GM19099 (cell line): ENCODE data around the gene TMEM41A.

Experiments
- POLR2A ChIP-seq: IDR thresholded peaks from 3 replicates; pipeline ENCODE4 v1.6.1; 2011; ENCODE audit warnings: low read depth; ENCODE audit not compliant: insufficient read length; ENCODE audit errors: extremely low read depth

TMEM41A gene

DNA sequence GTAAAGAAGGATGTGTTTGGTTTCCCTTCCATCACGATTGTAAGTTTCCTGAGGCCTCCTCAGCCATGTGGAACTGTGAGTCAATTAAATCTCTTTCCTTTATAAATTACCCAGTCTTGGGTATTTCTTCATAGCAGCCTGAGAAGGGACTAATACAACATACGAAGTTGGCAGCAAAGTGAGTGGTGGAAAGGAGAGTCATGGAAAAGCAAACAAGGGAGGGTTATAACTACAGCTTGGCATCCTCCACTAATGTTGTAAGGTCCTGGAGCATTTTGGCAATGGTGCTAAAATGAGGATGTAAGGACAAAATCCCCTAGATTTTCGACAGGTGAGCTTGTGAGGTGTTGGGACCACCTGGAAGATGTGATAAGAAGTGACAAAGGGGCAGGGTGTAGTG lies 5.8 kb upstream of the TMEM41A start:
- TF ChIP-seq POLR2A, result no peak

DNA sequence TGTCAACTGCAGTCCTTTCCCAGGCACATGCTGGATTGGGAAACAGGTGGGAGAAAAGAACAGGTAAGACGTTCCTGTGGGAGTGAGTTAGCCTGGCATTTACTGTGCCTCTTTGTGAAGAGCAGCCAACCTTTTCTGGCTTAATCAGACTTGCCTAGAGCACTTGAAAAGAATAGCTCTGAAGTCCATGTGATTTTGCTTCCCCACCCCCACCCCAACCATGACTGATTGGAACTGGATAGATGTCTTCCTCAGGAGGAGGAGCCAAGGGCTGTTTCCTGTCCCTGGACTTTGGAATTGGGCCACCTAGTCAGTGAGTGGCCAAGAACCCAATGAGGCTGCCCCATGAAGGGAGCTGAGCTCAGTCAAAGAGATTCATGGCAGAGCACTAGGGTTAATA lies 4.7 kb upstream of the TMEM41A start:
- TF ChIP-seq POLR2A, result no peak

DNA sequence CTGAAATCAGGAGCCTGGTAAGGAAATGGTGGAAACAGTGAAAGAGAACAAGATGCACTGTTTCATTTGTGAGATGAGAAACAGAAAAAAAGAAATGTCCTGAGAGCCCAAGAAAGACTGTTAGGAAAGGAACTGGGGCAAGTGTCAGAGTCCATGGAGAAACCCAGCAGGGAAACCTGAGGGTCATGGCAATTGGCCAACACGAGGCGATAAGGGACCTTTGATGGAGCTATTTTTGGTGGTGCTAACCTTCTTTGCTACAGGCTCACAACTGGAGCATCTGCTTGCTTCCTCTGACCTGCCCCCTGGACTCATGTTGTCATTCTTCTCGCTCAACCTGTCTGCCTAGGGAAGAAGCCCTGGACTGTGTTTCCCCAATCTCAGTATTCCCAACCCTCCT lies 4.2 kb upstream of the TMEM41A start:
- TF ChIP-seq POLR2A, result no peak

DNA sequence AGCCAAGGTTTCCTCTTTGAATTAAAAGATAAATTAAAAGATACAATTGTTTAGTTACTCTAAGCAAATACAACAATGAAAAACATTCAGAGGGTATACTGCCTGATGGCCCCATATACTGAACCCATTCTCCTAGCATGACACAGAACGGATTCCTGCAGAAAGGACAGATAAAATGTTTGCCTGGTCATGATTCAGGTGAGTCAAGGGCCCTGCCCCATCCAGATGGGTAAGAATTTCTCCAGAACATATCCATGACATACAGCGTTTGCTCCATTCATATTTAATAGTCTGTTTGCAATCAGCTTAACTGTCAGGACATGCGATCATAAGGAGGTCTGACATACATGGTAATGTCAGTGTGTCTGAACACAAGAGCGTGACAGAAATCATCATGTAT lies 8.6 kb downstream of the TMEM41A start:
- no peak for TF ChIP-seq POLR2A

DNA sequence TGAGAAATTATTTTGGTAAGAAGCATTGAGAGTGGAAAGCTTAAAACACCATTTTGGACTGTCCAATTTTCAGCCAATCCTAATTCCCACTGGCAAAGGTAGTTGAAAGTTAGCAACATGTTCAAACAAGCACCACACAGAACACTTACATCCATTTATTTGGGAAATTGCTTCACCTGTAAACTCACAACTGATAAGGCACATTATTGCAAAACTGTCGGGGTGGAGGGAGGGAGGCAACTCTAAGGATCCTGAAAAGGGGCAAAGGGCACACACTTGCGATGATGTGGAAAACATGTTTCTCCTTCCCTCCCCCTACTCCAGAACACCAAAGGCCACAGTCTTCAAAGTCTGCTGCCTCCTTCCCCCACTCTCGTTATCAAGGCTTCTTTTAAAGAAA lies 9.4 kb downstream of the TMEM41A start:
- no peak for TF ChIP-seq POLR2A

DNA sequence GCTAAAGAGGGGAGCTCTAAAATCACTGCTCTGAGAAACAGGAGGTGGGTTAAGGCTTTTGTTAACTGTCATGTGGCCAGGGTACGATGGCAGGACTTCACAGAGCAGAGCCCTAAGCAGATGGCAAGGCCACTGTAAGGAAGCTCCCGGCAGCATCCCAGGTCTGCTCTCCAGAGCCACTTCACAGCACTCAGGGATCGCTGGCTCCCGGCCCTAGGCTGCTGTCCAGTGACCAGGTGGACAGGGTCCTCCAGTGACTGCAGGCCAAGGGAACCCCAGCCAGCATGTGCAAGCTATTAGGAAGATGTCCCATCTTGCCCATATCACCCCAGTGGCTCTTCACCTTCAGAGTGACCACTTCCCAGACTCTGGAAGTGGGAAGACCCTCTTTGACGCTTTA lies 10.4 kb downstream of the TMEM41A start:
- no peak for TF ChIP-seq POLR2A

DNA sequence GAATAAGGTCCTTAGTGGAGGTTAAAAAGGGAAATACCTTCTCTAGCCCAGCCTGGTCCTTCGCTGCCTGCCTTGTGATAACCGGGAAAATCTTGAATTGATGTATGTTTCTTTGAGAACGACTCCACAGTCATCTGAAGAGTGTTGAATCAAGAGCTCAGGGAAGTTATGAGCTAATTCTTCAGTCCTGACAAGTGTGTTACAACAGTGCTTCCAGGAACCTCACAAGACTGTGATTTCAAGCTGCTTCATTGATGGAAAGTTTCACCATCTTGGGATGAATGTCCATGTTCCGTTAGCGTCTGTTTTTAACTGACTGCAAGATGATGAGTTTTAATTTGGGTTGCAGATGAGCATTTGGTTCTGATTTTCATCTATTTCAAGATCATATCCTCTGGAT lies 12.4 kb downstream of the TMEM41A start:
- TF ChIP-seq POLR2A, result no peak

DNA sequence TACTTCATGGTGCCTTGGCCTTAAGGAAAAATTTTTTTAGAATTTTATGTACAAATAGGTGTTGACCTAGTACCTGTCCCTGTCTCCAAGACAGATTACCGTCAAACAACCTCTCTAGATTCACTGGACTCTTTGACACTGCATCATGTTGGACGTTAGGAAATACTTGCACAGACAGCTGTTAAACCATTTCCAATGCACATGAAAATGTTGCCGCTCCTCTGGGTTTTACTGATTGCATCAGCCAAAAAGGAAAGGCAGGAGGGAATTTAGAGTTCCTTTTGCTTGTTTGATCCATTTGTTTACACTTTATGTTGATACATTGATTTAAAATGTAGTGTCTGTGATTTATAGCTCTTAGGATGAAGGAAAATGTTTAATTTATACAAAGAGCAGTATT lies 14.5 kb downstream of the TMEM41A start:
- TF ChIP-seq POLR2A, result no peak

DNA sequence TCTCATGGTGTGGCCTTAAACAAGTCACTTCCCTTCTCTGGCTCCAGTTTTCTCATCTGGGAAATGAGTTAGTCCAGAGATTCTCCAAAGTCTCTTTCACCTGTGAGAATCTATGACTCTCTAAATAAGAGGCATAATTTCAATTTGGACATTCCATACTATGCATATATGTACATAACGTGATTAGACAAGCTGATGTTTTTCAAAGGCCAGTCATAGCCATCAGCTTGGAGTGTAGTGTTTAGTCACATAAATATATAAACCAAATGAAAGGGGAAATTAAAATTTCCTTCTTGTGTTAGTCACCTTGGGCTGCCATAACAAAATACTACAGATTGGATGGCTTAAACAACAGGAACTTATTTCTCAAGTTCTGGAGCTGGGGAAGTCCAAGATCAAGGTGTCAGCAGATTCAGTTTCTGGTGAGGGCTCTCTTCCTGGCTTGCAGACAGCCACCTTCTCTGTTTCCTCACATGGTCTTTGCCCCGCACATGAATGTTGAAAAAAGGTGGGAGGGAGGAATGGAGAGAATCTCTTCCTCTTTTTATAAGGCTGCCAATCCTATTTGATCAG lies 19.4 kb downstream of the TMEM41A start:
- TF ChIP-seq POLR2A, result no peak

DNA sequence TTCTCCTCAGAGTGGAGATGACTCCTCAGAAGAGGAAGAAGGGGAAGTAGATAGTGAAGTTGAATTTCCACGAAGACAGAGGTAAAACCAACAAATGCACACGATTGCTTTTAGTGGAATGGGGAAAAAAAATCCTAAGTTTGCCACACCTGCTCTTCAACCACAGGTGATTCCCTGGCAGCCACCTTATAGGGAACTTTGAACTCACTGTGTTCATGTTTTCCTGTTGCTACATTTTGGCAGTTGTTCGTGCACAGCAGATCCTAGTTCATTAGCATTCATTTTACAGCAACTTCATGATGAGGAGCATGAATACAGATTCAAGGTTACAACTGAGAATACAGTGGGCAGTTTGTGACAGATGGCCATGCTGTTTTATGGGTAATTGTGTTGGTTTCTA lies 21.5 kb downstream of the TMEM41A start:
- no peak for TF ChIP-seq POLR2A

DNA sequence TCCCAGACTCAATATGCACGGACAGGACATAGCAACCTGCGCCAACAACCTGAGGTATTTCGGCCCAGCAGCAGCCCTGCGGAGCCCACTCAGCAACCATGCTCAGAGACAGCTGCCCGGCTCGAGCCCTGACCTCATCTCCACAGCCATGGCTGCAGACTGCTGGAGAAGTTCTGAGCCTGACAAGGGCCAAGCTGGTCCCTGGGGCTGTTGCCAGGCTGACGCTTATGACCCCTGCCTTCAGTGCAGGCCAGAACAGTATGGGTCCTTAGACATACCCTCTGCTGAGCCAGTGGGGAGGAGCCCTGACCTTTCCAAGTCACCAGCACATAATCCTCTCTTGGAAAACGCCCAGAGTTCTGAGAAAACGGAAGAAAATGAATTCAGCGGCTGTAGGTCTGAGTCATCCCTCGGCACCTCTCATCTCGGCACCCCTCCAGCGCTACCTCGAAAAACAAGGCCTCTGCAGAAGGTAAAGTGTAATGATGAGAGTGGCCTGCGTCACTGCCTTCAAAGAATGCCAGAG lies 25.5 kb downstream of the TMEM41A start:
- no peak for TF ChIP-seq POLR2A

DNA sequence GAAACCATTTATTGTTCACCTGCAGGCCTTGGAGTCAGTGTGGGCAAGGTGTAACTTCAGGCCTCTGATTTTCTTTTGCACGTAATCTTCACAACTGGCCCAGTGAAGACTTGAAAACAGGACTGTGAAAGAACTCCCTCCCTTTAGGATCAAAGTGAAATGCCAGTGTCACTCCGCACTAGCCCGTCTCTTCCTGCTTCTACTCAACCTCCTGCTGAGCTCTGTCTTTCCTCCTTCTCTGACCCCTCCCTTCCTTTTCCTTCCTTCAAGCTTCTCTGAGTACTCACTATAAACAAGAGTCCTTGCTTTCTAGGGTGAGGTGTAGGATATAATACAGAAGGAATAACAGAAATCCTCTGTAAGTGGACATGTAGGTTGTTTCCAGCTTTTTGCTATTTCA lies 28.5 kb downstream of the TMEM41A start:
- no peak for TF ChIP-seq POLR2A

DNA sequence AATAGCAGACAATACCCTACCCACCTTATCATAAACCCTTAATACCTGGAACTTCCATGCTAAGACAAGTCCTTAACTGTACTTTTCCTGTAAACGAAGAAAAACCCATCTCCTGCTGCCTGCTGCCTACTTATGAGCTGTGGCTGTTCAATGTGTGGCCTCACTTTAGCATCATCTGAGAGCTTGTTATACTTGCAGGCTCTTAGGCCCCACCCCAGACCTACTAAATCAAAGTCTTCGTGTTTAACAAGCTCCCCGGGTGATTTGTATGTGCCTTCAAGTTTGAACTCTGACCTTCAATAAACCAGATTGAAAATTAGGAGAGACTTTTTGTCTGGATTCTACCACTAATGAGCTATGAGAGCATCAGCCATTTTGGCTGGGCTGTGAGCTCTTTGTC lies 29.3 kb downstream of the TMEM41A start:
- no peak for TF ChIP-seq POLR2A

DNA sequence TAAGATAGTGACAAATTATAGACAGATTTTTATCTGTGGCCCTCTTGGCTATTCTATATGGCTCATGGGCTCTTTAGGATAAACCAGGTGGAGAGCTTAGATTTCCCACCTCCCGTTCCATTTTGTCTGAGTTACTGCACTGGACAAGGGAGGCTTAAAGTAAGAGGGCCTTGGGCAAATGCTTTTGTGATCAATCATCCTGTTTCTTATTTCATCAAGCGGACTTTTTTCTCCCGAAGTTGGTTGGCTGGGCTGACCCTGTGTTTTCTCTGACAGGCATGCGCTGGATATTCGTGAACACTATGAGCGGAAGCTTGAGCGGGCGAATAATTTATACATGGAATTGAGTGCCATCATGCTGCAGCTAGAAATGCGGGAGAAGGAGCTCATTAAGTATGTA lies 33.4 kb downstream of the TMEM41A start:
- no peak for TF ChIP-seq POLR2A

DNA sequence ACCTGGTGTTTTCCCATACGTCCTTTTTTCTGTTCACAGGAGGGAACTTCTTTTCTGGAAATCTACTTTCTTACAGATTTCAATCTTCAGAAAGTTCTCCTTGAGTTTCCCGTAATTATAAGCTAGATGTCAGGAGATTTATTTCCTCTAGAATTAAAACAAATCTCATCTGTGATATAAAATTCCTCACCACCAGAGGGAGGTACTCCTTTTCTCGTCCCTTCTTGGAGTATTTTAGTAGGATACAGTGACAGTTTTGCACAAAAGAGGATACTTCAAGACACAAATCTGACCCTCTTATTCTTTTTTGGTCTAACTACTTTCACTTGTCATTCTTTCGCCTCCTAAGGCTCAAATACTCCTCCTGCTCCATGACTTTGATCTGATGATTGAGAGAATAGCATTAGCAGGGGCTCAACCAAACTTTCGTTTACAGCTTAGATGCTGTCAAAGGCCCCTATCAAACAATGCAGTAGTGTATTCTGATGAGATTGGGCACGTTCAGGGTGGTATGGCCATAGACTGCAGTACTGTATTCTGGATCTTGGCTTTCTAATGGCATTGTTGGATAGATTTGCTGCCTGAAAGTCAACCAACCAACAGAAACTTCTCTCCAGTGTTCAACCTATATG lies 38.0 kb downstream of the TMEM41A start:
- TF ChIP-seq POLR2A, result no peak

DNA sequence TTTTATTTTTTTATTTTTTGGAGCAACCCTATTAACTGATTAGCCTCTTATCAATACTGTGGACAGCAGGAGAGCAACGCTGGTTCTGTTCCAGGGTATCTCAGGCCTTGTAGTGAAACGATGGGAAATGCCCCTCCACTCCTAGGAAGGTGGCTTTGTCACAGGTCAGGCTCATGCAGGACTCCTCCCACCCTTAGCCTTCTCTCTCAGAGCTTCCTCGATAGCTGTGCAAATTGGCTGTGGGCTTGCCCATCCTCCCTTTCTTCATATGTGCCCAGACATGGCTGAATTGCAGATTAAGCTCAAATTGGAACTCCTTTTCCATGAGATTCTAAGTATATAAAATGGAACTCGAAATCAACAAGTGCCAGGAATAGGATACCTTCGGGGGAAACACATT lies 38.5 kb downstream of the TMEM41A start:
- TF ChIP-seq POLR2A, result no peak

DNA sequence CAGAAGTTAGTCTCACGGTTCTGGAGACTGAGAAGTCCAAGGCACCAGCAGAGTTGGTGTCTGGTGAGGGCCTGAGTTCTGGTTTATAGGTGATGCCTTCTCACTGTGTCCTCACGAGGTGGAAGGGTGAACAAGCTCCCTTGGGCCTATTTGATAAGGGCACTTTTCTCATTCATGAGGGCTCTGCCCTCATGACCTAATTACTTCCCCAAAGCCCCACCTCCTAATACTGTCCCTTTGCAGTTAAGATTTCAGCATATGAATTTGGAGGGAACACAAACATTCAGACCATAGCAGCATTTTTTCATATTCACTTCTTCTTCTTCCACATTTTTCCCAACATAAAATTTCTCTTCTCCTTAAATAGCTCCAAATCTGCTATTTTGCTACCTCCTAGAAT lies 41.5 kb downstream of the TMEM41A start:
- no peak for TF ChIP-seq POLR2A
